Measurements from ENCODE around the gene VNN1.
A peak's percentile ranks its signal among the peaks of the same experiment; 100 is the strongest.
"Not testable (repeated sequence)": the region's sequence is repeated elsewhere in the genome, so short reads cannot be mapped to it uniquely, and the experiment has no call there.

Gene VNN1

GRCh38 chr6:132725471-132725870 is 11.6 kb upstream of the VNN1 start:
- DNase-seq (ENCODE audit: low read depth, low spot score): no peak

- DNase-seq (ENCODE audit: low read depth, low spot score): no peak
Observed at GRCh38 chr6:132719736-132720448, 6.0 kb upstream of the VNN1 start.

- no peak for DNase-seq (ENCODE audit: low read depth, low spot score)
Observed at GRCh38 chr6:132715881-132716637, 2.2 kb upstream of the VNN1 start.

GRCh38 chr6:132715204-132715603 is 1.3 kb upstream of the VNN1 start:
- DNase-seq (ENCODE audit: low read depth, low spot score): peak; percentile 59

GRCh38 chr6:132714160-132714559 is 305 bp upstream of the VNN1 start:
- DNase-seq (ENCODE audit: low read depth, low spot score): no peak

GRCh38 chr6:132712366-132712765 is 1.5 kb downstream of the VNN1 start:
- DNase-seq (ENCODE audit: low read depth, low spot score): no peak

GRCh38 chr6:132708771-132709170 is 5.1 kb downstream of the VNN1 start:
- no peak for DNase-seq (ENCODE audit: low read depth, low spot score)

GRCh38 chr6:132708002-132708401 is 5.9 kb downstream of the VNN1 start:
- no peak for DNase-seq (ENCODE audit: low read depth, low spot score)

- DNase-seq (ENCODE audit: low read depth, low spot score): not testable (repeated sequence)
Observed at GRCh38 chr6:132706756-132707155, 7.1 kb downstream of the VNN1 start.

- no peak for DNase-seq (ENCODE audit: low read depth, low spot score)
Observed at GRCh38 chr6:132703936-132704335, 9.9 kb downstream of the VNN1 start.

GRCh38 chr6:132698608-132699007 is 15.2 kb downstream of the VNN1 start:
- DNase-seq (ENCODE audit: low read depth, low spot score): no peak

GRCh38 chr6:132695773-132696172 is 18.1 kb downstream of the VNN1 start:
- DNase-seq (ENCODE audit: low read depth, low spot score): no peak

GRCh38 chr6:132693478-132693877 is 20.4 kb downstream of the VNN1 start:
- no peak for DNase-seq (ENCODE audit: low read depth, low spot score)

GRCh38 chr6:132690678-132691077 is 23.2 kb downstream of the VNN1 start:
- no peak for DNase-seq (ENCODE audit: low read depth, low spot score)

- DNase-seq (ENCODE audit: low read depth, low spot score): no peak
Observed at GRCh38 chr6:132687306-132687705, 26.5 kb downstream of the VNN1 start.

GRCh38 chr6:132686531-132686930 is 27.3 kb downstream of the VNN1 start:
- DNase-seq (ENCODE audit: low read depth, low spot score): no peak

GRCh38 chr6:132685009-132685408 is 28.8 kb downstream of the VNN1 start:
- no peak for DNase-seq (ENCODE audit: low read depth, low spot score)

GRCh38 chr6:132684272-132684671 is 29.6 kb downstream of the VNN1 start:
- DNase-seq (ENCODE audit: low read depth, low spot score): no peak

- DNase-seq (ENCODE audit: low read depth, low spot score): peak; percentile 18
Observed at GRCh38 chr6:132683543-132683942, 30.3 kb downstream of the VNN1 start.

GRCh38 chr6:132679094-132679493 is 34.8 kb downstream of the VNN1 start:
- not testable (repeated sequence) for DNase-seq (ENCODE audit: low read depth, low spot score)

GRCh38 chr6:132675749-132676148 is 38.1 kb downstream of the VNN1 start:
- no peak for DNase-seq (ENCODE audit: low read depth, low spot score)

GRCh38 chr6:132675002-132675401 is 38.9 kb downstream of the VNN1 start:
- DNase-seq (ENCODE audit: low read depth, low spot score): peak; percentile 10
